ENCODE measurements around the gene UBE2E3.

Gene UBE2E3

GRCh38 chr2:180978903-180979748 is 1.3 kb upstream of the UBE2E3 start:
- DNase-seq (ENCODE audit: low read depth in 2 of 2), result no peak

- DNase-seq (ENCODE audit: low read depth in 2 of 2), result no peak
These were observed 678 bp upstream of the UBE2E3 start for GRCh38 chr2:180979749-180980105.

DNA sequence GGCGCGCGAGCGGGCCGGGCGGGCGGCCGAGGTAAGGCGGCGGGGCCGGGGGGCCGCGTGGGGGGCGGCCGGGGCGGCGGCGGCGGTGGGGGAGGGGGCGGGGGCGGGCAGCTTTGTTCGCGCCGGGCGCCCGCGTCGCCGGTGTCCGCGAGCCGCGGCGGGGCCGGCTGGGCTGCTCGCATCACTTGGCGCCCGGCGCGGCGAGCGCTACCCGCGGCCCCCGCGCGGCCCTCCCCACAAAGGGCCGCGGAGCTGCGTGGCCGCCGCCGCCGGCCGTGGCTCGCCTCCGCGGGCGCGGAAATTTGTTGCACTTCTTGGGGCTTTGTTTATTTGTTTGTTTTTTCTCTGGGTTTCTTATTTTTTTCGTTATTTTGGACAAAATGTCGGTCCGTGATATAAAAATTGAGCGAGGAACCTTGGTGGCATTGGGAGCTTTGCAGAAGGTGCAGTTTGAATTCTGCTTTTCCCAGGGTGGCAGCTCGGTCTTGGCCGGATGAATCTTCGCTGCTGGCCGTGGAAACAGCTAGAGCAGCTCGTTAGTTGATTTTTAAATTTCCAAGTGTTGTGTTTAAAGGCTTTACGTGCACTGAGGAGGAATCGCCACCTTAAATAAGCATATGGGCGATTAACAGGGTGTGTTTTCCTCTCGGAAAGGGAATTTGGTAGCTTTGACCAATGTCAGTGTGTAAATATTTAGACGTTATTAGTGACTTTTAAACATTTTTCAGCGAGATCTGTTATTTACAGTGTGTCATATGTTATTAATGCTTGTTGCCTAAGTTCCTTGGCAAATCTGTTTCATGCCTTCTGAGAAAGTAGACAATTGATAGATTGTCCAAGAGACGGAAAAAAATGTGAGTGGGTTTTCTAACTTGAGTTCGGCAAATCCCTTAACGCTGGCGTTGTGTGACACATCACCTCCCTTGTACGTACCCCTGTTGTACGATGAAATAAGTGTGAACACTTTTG is 822 bp downstream of the UBE2E3 start:
- DNase-seq (ENCODE audit: low read depth in 2 of 2), result no peak

GRCh38 chr2:180983468-180984242 is 3.2 kb downstream of the UBE2E3 start:
- no peak for DNase-seq (ENCODE audit: low read depth in 2 of 2)

- DNase-seq (ENCODE audit: low read depth in 2 of 2), result no peak
These were observed 5.5 kb downstream of the UBE2E3 start for GRCh38 chr2:180985771-180986395.

DNA sequence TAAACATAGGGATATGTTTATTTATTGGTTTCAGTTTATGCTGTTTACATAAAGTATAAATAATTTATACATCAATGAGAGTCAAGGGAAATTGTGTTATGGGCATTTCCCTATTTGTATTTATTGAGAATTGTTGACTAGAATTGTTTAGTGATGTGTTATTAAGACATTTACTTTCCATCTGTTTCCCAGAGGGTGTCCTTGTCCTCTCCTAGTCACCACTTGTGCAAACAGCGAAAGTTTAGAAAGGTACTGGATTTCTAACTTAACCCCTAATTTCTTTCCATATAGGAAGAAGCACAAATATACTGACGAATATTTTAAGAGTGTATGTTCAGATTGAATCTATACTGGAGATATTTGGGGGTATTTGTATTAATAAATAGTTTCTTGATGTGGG is 6.7 kb downstream of the UBE2E3 start:
- no peak for DNase-seq (ENCODE audit: low read depth in 2 of 2)

DNA sequence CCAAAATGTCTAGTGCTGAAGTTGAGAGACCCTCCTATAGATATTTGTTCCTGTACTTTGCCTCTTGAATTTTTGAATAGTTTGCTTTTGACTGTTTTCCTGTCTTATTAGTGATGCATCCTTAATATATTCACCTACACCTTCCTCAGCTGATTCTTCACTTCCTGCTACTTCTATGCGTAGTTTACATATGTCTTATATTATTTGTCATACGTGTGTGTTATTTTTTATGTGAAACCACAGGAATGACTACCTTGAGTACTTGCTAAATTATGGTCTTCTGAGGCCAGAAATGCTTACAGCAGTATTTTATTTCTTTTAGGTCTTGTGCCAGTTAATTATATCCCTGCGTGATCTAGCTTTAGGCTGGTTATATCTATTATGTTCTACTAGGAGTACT is 9.9 kb downstream of the UBE2E3 start:
- no peak for DNase-seq (ENCODE audit: low read depth in 2 of 2)

DNA sequence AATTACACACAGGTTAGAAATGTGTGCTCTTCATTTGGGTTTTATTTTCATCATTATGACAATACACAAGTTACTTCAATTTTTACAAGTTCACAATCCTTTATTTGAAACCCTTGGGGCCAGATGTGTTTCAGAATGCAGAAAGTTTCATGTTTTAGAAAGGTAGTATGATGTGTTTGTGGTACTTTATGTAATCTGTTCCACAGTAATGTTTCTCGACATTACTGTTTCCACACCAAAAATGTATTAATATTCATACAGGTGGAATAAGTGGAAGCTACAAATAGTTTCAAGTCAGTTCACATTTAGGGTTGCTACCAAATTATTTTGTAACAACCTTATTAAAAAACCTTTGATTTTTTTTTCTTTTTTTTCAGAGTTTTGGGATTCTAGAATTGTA is 10.4 kb downstream of the UBE2E3 start:
- no peak for DNase-seq (ENCODE audit: low read depth in 2 of 2)

- no peak for DNase-seq (ENCODE audit: low read depth in 2 of 2)
These were observed 11.0 kb downstream of the UBE2E3 start for GRCh38 chr2:180991361-180991760.

DNA sequence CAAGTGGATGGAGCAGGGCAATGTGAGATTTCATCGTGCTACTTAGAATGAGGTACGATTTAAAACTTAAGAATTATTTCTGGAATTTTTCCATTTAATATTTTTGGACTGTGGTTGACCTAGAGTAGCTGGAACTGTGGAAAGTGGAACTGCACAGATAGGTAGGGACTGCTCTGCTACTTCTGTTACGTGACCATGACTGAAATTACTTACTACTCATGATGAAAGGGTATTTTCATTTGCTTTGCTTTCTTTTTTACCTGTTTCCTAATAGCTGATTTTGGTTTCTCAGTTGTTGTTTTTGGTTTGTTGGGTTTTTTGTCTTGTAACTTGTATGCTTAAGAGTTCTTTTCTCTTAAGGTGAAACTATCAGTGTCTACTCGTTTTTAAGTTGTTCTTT is 11.4 kb downstream of the UBE2E3 start:
- no peak for DNase-seq (ENCODE audit: low read depth in 2 of 2)

- DNase-seq (ENCODE audit: low read depth in 2 of 2), result no peak
These were observed 12.6 kb downstream of the UBE2E3 start for GRCh38 chr2:180992994-180993393.

DNA sequence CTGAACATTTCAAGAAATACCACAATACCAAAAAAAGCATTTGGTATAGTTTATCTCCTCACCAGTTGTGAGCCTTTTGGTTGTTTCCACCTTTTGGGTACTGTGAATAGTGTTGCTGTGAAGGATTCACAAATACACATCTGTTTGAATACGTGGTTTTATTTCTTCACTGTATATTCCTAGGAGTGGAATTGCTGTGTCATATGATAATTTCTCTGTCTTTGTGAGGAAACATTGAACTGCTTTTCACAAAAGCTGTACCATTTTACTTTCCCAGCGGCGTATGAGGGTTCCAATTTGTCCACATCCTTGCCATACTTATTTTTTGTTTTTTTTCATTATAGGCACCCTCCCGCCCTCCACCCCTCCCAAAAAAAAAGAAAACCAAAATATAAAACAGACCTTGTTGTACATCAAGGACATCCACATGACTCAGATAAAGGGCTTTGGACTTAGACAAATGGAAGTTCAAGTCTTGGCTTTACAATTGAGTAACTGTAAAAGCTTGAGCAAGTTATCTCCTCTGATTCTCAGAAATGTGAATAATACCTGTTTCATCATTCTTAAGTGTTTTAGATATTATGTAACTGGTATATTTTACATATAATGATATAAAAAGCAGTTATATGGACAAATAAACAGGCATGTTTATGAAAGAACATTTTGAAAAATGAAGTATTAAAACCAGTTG is 19.0 kb downstream of the UBE2E3 start:
- DNase-seq (ENCODE audit: low read depth in 2 of 2), result no peak

DNA sequence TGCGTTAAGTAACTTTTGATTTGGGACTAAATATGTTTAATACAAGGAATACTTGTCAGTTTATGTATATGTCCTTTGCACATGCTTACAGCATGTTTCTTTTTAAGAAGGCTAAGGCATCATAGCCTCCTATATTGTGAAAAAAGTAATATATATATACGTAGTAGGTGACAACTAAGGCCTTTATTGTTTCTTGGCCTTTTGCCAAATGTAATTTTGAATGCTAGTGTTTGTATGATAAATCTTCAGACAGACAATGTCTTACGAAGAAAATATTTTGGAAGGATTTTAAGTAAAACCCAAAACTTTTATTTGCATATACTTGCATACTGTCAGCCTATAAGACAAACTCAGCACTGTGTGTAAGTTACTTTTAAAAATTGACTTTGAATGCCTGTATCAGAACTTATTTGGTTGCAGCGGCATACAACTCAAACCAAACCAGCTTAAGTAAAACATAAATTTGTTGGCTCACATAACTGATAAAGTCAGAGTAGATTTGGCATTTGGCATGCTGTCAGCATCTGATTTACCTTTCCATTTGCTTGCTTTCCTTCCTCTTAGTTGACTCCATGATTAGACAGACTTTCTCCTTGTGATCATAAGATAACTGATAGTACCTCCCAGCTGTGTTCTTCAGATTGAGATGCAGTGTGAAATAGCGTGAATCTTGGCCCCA is 24.4 kb downstream of the UBE2E3 start:
- DNase-seq (ENCODE audit: low read depth in 2 of 2), result no peak

GRCh38 chr2:181005326-181005655 is 24.9 kb downstream of the UBE2E3 start:
- no peak for DNase-seq (ENCODE audit: low read depth in 2 of 2)

DNA sequence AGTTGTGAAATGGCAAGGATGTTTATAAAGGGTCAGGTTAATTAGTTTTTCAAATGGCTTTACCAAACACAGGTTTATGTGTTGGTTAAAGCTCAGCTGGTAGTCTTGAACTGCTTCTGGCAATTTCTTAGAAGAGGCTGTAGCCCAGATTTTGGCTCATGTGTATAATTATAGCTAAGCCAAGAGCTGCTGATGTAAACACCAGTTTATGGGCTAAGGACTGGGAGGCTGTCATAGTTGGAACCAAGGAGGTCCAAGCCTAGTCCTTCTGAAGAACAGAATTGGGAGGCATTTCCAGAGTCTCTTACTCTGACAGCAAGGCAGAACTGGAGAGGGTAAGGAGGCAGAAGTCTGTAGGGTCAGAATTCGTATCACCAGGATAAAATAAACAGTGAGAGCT is 25.4 kb downstream of the UBE2E3 start:
- DNase-seq (ENCODE audit: low read depth in 2 of 2), result no peak

- DNase-seq (ENCODE audit: low read depth in 2 of 2), result no peak
These were observed 26.9 kb downstream of the UBE2E3 start for GRCh38 chr2:181007086-181007837.

GRCh38 chr2:181008407-181008806 is 28.0 kb downstream of the UBE2E3 start:
- DNase-seq (ENCODE audit: low read depth in 2 of 2), result no peak

GRCh38 chr2:181021199-181021789 is 40.9 kb downstream of the UBE2E3 start:
- DNase-seq (ENCODE audit: low read depth in 2 of 2), result no peak

- no peak for DNase-seq (ENCODE audit: low read depth in 2 of 2)
These were observed 42.2 kb downstream of the UBE2E3 start for GRCh38 chr2:181022652-181023051.
